Mesenteric fat pad (tissue), 1 donor: ENCODE results near the gene NR2F6. TPM values are rescaled to one million over a fixed set of nuclear protein-coding genes. Genes with fewer than 3 reads are reported as not detected.

Source experiments
- DNase-seq: peaks from one replicate; pipeline ENCODE4 v3.0.0-alpha.2; 2020; ENCODE audit warnings: low spot score
- total RNA-seq: library from RNA; stranded (reverse); fragmentation: NEBNext Ultra II Directional; extraction: Animal tissue kit (Norgen Biotek cat#: 25700); gene quantifications from one replicate; pipeline ENCODE4 v1.2.1, GENCODE V29; 2021
- donor health status: DM: yes; HTN: yes; CAD: no.

NR2F6 gene
- total RNA-seq, 1 donor from 2014 or later = 42.8 TPM

DNA sequence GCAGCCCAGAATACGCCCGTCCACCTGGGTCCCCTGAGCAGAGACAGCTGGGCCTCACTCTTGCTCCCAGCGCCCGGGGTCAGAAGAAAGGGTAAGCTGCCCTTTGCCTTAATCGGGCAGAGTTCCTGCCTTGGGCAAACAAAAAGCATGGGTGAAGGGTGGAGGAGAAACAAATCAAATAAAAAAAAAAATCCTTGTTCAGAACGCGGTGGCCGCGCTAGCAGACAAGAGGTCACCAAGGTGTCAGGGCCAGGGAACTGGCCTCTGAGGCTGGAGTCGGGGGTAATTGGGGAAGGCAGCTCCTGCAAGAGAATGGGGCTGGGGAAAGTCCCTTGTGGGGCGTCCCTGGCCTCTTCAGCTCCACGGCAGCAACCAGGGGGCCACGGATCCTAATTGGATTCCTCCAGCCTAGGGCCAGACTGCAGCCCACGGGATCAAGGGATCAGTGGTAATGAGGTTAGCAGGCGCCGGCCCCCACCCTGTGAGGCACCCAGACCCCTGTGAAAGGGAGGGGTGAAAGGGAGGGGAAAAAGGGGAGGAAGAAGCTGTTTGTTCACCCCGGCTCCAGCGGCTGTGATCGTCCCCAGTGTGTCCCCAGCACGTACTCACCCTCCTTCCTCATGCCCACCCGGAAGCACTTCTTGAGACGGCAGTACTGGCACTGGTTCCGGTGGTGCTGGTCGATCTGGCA is 5.5 kb downstream of the NR2F6 start:
- DNase-seq = no peak

DNA sequence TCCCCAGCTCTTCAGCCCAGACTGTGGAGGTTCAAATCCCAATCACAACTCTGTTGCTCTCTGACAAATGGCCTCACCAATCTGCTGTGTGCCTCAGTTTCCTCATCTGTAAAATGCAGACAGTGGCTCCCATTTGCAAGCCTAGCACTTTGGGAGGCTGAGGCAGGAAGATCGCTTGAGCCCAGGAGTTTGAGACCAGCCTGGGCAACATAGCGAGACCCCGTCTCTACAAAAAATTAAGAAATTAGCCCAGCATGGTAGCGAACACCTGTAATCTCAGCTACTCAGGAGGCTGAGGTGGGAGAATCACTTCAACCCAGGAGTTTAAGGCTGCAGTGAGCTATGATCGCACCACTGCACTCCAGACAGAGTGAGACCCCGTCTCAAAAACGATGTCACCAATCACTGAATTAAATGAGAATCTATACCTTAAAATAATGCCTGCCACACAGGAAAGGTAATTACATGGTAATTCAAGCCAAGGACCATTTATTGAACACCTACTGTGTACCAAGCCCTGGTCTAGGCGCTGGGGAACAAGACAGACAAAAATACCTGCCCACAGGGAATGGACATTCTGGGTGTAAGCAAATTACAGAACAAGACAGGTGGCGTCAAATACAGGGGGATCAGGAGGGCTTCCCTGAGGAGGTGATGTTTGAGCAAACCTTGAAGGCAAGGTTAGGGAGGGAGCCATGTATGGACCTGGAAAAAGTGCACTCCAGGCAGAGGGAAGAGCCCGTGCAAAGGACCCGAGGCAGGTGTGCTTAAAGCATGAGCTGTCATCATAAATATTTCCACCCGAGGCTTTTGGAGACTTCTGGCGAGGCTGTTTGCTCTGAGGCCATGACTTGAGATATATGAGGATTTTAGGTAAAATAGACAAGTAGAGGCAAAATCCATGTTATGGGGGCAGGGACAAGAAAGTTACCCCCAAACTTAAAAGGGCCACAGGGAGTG is 7.7 kb downstream of the NR2F6 start:
- no peak for DNase-seq

DNA sequence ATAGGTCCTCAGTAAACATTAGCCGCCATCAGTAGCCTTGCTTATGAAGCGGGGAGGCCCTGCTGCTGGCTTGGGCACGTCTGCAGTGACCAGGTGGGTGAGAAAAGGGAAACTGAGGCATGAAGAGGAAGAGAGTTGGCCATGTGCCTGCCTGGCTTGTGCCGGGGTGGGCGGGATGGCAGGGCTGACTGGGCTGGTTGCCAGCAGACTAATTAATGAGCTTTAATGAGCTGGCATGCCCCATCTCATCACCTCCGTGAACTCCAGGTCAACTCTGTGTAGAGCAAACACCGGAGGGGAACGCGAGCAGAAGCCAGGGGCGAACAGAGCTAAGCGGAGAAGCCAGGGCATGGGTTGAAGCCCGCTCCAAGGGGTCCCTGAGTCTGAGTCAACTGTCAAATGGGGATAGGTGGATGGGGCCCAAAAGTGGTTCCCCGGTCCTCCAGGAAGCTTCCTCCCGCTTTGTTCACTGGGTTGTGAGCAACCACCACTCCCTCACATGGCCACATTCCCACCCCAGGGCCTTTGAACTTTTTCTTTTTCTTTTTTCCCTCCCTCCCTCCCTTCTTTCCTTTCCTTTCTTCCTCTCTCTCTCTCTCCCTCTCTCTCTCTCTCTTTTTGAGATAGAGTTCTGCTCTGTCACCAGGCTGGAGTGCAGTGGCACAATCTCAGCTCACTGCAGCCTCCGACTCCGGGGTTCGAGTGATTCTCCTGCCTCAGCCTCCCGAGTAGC is 8.7 kb downstream of the NR2F6 start:
- no peak for DNase-seq

DNA sequence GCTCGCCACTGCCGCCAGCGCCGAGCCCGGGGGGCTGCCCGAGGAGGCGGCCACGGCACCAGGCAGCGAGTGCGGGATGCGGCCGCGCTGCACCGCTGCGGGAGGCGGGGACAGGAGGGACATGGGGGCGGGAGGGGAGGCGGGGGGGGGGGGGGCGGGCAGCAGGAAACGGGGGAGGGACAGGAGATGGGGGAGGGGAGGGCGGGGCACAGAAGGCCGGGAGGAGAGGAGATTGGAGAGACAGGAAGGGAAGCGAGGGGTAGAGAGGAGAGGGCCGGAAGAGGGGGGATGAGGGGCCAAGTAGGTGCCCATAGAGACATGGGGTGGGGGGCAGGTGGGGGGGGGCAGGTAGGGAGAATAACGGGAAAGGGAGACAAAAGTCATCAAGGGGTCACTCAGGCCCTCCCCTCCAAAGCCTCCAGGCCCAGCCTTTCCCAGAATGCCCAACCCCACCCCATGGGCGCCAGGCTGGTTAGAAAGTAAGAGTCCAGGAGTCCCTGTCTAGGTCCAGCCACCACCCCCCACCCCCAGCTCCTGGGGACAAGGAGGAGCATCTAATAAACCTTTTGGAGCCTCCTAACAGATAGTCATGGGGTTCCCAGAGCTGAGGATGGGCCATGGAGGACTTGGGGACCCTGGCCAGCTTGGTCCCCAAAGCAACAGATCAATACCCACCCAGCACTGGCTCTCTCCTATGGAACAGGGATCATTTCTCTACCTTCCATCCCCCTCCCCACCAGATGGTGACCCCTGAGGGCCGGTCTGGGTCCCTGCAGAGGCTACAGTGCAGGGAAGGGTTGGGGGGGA is 9.5 kb downstream of the NR2F6 start:
- no peak for DNase-seq

DNA sequence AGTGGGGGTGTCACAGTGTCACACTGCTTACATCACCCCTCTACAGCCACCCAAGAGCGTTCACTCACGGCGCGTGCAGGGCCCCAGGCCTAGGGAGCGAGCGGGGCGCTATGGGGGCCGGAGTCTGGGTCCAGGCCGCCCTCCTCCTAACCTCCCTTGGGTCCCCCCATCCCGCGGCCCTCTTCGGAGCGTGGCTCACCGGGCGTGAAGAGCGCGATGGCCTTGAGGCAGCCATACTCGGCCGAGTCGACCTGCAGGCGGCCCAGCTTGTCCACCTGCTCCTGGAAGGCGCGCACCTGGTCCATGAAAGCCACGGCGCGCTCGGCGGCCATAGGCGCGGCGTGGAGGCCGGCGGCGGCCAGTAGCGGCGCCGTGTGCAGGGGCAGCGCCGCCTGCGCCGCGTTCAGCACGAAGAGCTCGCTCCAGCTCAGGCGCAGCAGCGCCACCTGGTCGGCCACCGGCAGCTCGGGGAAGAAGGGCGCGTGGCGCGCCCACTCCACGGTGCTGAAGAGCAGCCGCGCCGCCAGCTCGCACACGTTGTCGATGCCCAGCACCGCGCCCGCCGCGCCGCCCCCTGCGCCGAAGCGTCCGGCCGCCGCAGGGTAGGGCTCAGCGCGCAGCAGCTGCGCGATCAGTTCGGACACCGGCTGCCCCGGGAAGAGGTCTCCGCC is 10.3 kb downstream of the NR2F6 start:
- no peak for DNase-seq

DNA sequence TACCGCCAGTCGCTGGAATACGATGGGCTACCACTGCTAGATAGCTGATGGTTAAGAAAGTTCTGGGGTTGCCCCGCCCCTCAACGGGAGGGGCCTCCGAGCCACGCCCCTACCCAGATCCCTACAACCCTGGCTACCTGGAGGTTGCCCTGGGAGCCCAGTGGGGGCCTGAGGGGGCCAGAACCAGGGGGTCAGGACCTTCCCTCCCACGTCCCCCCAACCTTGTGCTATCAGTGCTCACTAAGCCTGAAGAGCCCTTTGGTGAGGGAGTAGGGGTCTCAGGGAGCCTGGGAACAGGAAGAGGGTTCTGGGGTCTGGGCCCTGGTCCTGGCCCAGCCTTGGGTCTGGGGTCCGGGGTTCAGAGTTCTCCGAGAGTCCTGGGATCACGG is 10.8 kb downstream of the NR2F6 start:
- DNase-seq = no peak

DNA sequence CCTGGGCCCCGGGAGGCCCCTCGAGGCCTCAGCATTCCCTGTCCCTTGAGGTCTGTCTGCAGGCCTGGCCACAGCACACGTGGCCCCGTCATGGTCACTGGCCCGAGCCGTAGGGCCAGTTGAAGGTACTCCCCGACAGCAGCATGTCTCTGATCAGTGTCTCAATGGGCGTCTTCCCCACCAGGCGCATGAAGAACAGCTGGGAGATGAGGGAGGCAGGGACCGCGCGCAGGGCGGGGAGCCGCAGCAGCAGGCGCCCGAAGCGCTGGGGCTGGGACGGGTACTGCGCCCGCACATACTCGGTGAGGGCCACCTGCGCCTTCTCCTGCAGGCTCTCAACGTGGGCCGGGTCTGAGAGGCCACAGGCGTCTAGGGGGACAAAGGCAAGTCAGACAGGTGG is 13.5 kb downstream of the NR2F6 start:
- DNase-seq = no peak

DNA sequence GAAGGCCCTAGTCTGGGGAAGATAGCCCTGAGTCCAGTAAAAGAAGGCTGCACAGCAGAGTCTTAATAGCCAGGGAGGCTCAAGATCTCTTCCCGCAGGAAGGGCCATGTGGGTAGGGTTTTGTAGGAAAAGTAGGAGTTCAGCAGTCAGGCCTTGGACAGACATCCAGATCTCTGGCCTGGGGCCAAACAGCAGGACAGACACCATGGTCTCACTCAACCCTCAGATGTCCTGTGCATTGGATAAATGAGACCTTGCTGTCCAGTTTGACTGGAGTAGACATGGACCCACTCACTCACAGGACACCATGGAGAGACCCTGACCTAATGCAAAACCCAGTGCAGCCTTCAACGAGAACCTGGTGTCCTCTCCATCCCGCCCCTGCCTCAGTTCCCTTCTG is 15.8 kb downstream of the NR2F6 start:
- no peak for DNase-seq

DNA sequence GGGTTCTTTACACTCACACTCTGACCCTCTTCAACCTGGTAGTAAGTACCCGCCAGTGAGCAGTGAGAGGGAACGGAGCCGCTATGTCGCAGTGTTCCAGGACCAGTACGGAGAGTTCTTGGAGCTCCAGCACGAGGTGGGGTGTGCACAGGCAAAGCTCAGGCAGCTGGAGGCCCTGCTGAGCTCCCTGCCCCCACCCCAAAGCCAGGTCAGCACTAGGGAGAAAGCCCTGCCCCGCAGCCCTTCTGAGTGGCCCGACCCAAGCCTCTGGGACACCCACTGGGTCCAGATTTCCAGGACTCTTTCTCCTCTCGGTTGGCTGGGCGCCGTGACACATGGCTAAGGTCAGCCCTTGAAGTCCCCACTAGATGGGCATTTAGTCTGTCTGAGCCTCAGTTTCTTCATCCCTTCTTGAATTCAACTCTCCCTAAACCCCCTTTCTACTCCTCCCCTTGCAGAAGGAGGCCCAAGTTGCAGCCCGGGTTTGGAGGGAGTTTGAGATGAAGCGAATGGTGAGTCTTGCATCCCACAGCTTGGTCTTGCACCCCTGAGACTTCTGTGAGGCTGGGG is 17.8 kb downstream of the NR2F6 start:
- no peak for DNase-seq

DNA sequence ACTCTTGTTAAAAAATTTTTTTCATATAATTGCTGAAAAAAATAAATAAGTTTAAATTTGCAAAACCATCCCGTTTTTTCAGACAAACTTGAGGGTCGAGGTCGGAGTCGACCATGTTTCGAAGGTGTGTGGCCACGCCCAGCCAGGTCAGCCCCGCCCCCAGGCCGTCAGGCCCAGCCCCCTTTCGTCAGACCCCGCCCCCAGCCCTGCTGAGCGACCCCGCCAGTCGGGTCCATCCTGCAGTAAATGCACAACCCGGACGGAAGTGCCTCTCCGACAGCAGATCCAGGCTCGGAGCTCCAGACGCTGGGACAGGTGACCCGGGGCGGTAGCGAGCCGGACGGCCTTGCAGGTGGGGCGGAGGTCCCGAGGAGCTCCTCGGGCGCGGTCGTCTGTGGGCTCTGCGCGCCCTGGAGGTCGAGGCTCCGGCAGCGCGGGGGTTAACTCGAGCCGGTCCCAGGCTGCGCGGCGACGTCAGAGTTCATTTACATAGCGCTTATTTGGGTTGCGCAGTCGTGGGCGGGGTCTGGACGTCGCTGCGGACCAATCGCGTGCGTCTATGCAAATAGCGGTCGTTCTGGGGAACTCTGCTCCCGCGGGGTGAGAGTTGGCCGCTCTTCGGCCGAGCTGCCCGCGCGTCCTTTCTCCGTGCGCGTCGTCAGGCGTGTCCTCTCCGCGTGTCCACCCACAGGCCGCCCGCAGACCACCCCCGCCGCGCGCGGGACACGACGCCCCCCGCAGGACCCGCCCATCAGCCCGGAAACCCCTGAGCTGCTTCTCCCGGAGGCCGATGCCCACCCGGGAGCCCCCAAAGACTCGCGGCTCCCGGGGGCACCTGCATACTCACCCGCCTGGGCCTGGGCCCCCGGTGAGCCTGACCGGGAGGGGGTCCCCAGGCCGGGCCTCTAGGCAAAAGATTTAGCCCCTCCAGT is 19.5 kb downstream of the NR2F6 start, which contains the start of gene OCEL1:
OCEL1 (plus strand) TSS at position 225 of the 932 bp plus-strand sequence; CDS start at position 247, 22 bp downstream.
- DNase-seq = peak; percentile 99

DNA sequence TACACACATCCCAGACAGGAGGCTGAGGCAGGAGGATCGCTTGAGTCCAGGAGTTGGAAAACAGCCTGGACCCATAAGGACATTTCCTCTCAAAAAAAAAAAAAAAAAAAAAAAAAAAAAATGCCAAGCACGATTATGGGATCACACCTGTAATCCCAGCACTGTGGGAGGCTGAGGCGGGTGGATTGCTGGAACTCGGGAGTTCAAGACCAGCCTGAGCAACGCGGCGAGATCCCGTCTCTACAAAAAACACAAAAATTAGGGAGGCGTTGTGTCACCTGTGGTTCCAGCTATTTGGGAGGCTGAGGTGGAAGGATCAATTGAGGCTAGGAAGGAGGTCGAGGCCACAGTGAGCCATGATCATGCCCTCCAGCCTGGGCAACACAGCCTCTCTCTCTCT is 20.7 kb downstream of the NR2F6 start:
- DNase-seq = no peak

DNA sequence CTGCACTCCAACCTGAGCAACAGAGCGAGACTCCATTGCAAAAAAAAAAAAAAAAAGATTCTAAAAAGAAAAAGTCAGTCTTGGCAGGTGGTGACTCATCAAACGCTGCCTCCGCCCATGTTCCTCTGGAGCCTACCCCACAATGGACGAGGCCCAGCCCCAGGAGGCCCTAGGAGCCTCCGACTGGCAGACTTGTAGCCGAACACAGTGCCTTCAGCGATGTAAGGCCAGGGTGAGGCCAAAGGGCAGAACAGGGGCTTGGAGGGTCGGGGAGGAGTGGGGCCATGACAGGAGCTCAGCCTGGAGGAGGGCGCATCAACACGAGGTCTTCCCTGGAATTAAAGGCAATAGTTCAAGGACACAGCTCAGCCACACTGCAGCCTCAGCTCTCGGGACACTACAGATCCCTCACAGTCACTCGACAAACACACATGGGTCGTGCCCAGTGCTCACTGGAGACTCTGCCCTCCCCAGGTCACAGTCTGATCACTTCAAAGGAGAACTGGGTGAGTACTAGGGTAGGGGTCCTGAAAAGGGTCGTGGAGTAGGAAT is 25.4 kb downstream of the NR2F6 start:
- DNase-seq = no peak

DNA sequence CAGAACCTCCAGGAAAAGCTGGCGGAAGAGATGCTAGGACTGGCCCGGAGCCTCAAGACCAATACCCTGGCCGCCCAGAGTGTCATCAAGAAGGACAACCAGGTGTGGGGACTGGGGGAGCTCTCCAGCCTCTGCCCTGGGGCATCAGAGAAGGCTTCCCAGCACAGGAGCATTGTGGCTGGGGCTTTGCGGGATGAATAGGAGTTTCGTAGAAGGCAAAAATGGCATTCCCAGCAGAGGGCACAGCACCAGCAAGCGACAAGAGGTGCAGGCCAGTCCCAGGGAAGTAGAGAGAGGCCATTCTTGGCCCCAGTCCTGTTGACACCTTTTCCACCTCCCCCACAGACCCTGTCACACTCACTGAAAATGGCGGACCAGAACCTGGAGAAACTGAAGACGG is 26.4 kb downstream of the NR2F6 start:
- DNase-seq = no peak

DNA sequence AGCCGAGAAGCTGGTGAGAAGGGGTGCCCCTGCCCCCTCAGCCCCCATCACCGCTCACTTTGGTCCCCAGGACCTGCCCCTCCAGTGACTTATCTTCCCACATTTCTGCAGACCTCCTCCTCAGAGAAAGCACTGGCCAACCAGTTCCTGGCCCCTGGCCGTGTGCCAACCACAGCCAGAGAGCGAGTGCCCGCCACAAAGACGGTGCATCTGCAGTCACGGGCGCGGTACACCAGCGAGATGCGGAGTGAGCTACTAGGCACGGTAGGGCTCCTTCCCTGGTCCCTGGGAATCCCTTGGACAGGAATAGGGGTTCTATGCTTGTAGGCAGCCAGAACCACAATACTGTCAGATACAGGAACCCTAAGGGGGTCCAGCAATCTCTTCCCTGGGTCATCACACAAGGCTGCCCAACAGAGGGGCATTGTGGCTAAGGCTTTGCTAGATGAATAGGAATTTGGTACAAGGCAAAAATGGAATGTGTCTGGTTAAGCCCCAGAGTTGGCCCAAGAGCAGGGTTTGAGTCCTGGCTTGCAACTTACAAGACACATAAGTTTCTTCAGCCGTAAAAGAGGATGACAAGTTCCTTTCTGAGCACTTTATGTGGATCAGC is 29.6 kb downstream of the NR2F6 start:
- DNase-seq = no peak

DNA sequence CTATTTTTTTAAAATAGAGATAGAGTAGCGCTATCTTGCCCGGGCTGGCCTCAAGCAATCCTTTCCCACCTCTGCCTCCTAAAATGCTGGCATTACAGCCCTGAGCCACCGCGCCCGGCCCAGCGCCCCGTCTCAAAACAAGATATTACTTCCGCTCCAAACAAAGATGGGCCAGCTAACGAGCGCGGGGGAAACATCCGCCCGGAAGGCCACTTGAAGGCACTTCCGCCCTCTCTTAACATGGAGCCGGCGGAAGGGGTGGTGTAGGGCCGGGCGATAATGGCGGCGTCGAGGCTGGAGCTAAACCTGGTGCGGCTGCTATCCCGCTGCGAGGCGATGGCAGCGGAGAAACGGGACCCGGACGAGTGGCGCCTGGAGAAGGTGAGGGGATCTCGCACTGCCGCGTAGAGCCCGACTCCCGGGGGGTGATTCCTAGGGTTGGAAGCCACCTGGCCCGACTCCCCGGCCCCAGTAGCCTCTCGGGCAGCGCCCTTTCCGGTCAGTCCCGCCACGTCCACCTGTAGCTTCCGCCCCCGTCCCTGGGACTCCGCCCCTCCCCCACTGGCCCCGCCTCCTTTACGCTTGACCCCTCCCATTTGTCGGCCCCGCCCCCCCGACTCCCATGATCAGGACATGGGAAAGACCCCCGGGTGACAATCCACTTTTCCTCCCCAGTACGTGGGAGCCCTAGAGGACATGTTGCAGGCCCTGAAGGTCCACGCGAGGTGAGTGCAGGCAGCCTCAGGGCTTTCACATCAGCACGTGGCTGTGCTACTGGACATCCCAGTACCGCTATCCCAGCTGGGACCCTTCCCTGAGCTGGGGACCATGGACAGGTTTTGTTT is 30.4 kb downstream of the NR2F6 start, which contains the start of gene USE1:
USE1 (plus strand) TSS at position 231 of the 845 bp plus-strand sequence; CDS start at position 280, 49 bp downstream.
- DNase-seq = peak; percentile 96

DNA sequence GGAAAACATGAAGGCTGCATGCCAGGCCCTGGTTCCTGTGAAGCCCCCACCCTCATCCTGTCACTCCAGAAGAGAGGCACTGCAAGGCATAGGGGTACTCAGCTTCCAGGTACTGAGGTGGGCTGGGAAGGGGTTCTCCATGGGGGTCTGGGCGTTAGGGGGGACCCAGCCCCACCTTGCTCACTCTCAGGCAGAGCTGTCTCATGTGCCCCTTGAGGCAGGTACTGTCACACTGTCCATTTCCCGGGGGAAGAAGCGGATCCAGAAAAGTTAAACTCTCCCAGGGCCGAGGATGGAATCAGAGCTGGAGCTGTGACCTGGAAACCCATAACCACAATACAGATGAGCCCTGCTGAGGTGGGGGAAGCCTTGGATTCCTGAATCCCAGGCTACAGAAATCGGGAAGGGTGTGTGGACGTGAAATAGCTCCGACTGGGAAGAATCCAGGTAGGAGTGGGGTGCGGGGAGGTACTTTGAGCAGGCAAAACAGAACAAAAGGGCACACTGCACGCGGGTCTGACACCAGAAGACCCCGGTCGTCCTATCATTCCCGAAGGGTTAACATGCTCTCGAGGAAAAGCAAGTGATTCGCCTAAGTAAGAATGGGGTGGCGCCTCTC is 31.1 kb downstream of the NR2F6 start:
- no peak for DNase-seq

DNA sequence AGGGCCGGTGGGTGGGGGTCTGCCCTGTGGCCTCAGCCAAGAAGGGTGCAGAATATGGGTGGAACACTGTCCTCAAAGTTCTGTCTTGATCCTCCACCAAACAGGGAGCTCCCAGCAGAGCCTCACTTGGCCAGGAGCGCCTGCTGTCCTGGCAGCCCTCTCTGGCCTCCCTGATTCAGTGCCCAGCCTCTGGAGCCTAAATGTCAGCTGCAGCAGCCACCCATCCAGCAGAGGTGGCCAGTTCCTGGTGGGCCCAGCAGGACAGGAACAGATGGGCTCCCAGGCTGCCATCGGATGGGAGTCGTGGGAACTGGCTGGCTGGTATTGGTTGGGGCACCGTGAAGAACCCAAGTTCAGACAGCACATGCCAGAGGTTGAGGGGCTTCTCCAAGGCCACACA is 32.4 kb downstream of the NR2F6 start:
- no peak for DNase-seq
